Kasumi-1 (cell line): Measurements from ENCODE around the gene PLEKHF1.
A peak's percentile ranks its signal among the peaks of the same experiment; 100 is the strongest.

Experiments
- DNase-seq, 2 experiments: peaks; one replicate each; lab custom pipeline; 2025; lab: John Stamatoyannopoulos, UW

PLEKHF1 gene

GRCh38 chr19:29678484-29679106, 13.3 kb downstream of the PLEKHF1 start:
- no peak for DNase-seq

- no peak for DNase-seq
Observed at GRCh38 chr19:29679598-29680210, 14.4 kb downstream of the PLEKHF1 start.

- DNase-seq = peak; percentile 66 to 79
Observed at GRCh38 chr19:29680447-29680846, 15.2 kb downstream of the PLEKHF1 start.

DNA sequence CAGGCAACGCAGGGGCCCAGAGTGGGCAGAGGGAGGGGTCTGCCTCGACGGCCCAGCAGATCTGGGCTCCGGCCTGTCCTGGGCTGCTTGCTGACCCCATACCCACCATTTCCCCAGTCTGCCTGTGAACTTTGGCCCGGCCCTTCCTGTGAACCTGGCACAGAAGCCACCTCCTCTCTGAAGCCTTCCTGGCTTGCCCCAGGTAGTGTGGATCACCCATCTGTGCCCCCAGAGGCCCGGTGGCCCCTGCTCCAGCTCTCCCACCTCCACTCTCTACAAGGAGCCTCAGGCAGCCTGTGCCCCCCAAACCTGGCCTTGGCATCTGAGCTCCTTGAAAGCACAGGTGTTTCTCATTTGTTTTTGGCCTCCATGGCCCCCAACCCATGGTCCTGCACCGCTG, 15.7 kb downstream of the PLEKHF1 start:
- no peak for DNase-seq

- no peak for DNase-seq
Observed at GRCh38 chr19:29681422-29682235, 16.4 kb downstream of the PLEKHF1 start.

GRCh38 chr19:29682236-29682895, 17.1 kb downstream of the PLEKHF1 start:
- DNase-seq = no peak

GRCh38 chr19:29683009-29683408, 17.7 kb downstream of the PLEKHF1 start:
- DNase-seq = no peak

DNA sequence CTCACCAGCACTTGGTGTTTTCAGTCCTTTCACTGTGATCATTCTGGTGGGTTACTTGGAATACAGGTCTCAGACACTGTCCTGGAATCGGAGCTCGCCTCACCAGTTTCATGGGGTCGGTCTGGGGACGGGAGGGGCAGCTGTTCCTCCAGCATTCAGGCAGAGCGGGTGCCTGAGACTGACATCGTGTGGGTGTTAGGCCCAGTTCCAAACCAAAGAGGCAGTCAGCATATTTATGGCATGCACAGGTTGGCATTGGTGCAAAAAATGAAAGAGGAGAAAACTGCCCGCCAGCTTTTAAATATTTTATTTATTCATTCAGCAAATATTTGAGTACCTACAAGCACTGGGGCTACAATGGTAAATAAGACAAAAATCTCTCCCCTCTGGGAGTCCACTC, 20.1 kb downstream of the PLEKHF1 start:
- DNase-seq = no peak

DNA sequence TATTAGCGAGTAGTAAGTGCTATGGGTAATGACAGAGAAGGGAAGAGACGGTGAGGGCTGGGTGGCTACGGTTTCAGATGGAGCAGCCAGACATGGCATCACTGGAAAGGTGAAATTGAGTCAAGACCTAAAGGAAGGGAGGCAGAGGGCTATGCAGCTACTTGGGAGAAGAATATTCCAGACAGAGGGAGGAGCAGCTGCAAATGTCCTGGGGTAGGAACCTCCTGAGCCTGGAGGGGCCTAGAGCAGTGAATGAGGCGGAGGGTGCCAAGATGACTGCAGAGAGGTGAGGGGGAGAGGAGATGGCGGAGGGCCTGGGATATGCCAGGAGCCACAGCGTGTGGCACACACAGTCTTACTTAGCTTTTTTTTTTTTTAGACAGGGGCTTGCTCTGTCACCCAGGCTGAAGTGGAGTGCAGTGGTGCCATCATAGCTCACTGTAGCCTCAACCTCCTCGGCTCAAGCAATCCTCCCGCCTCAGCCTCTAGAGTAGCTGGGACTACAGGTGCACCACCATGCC, 21.1 kb downstream of the PLEKHF1 start:
- DNase-seq = no peak

DNA sequence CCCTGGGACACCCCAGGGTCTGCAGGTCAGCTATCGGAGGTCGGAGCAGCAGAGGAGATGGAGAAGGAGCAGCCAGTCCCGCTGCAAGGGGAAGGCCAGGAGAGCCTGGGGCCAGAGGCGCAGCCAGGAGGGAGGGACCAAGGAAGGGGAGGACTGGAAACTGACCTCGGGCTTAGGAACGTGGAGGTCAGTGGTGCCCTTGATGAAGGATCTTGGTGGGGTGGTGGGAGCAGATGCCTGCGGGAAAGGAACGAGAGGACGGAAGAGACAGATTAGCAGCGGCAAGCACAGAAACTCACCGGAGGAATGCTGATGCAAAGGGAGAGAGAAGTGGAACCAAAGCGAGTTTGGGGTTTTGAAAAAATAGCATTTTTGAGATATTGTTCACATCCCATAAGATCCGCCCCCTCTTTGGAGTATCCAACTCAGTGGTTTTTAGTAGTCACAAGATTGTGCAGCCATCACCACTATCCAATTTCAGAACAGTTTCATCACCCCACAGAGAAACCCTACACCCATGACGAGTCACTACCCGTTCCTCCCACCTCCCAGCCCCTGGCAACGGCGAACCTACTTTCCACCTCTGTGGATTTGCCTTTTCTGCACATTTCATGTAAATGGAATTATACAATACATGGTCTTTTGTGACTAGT, 22.1 kb downstream of the PLEKHF1 start:
- DNase-seq = peak in 1 of 2 experiments; percentile 7

- no peak for DNase-seq
Observed at GRCh38 chr19:29687897-29688728, 22.9 kb downstream of the PLEKHF1 start.

- peak; percentile 59 to 64 for DNase-seq
Observed at GRCh38 chr19:29690842-29691241, 25.6 kb downstream of the PLEKHF1 start.

DNA sequence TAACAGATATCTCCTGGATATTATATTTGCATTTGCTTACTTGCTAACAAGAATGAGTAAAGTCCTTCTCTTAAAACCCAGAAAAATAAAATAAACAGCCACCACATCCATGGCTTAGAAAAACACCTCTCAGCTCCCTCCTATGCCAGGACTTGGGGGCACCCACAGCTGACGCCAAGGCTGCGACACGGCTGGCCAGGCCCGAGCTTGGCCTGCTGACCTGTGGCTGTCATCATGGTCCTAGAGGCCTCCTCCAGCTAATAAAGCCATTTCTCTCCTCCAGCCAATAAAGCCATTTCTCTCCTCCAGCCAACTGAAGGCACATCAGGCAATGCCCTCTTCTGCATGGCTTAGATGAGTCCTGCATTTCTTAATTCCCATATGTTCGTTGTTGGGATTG, 28.9 kb downstream of the PLEKHF1 start:
- no peak for DNase-seq

DNA sequence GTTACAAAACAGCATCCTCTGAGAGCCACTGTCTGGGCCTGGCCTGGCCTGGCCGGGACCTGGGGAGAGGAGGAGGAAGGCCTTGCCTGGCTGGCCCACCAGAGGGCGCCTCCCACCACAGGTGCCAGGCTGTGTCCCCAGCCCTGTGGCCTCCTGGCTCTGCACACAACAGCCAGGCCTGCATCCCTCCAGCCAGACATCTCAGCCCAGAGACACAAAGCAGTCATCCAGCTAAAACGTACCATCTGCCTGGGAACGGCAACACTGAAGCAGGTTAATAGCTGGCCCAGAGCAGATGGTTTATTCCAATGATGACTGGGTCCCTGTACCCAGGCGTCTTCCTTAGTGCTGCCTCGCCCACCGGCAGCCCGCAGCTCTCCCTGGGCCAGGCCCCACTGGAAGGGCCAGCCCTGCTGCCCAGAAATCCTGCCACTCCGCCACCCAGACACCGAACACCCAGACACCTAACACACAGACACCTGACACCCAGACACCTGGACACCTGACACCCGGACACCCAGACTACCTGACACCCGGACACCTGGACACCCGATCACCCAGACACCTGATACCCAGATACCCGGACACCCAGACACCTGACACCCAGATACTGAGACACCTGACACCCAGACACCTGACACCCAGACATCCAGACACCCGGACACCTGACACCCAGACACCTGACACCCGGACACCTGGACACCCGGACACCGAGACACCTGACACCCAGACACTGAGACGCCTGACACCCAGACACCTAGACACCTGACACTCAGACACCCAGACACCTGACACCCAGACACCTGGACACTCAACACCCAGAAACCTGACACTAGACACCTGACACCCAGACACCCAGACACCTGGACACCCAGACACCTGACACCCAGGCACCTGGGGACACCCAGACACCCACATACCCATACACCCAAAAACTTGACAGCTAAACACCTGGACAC, 29.7 kb downstream of the PLEKHF1 start:
- peak; percentile 44 to 45 for DNase-seq

GRCh38 chr19:29695765-29696564, 30.7 kb downstream of the PLEKHF1 start:
- DNase-seq = no peak

DNA sequence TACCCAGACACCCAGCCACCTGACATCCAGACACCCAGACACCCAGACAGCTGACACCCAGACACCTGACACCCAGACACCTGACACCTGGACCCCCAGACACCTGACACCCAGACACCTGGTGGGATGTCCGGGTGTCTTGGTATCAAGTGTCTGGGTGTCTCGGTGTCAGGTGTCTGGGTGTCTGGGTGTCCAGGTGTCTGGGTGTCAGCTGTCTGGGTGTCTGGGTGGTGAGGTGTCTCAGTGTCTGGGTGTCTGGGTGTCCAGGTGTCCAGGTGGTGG, 31.2 kb downstream of the PLEKHF1 start:
- DNase-seq = no peak

GRCh38 chr19:29697523-29698261, 32.4 kb downstream of the PLEKHF1 start:
- no peak for DNase-seq

GRCh38 chr19:29699861-29700260, 34.6 kb downstream of the PLEKHF1 start:
- no peak for DNase-seq
